GM12801 (cell line): ENCODE results near the gene RNF220.

Source experiments
- CTCF ChIP-seq: IDR thresholded peaks from one replicate; pipeline ENCODE4 v1.5.1; 2011; ENCODE audit warnings: control low read depth; ENCODE audit not compliant: insufficient read length; ENCODE audit errors: extremely low read depth

The RNF220 gene

DNA sequence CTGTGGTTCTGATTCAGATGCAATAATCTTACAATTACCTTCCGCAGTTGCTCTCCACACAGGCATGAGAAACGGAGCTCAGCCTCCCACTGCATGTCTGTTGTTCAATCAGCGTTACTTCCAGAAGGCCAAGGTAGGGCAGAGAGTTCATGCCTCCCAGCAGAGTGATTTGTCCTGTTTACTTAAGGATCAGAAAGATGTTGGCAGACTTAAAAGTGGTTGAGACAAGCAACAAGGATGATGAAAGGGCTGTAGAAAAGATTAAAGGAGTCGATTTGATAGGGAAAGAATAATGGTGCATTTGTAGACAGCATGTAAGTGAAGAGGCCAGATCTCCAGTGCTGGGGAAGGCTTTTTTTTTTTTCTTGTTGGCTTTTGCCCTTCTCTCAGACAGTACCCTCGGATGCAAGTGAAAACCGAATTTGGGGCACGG lies 296.1 kb downstream of the RNF220 start:
- no peak for TF ChIP-seq CTCF
